ENCODE results near the gene ASIC4. TPM values are rescaled to one million over a fixed set of nuclear protein-coding genes. Genes with fewer than 3 reads are reported as not detected.

ASIC4 gene
- total RNA-seq, 1 experiment from 2014 or later: 0.17 TPM

DNA sequence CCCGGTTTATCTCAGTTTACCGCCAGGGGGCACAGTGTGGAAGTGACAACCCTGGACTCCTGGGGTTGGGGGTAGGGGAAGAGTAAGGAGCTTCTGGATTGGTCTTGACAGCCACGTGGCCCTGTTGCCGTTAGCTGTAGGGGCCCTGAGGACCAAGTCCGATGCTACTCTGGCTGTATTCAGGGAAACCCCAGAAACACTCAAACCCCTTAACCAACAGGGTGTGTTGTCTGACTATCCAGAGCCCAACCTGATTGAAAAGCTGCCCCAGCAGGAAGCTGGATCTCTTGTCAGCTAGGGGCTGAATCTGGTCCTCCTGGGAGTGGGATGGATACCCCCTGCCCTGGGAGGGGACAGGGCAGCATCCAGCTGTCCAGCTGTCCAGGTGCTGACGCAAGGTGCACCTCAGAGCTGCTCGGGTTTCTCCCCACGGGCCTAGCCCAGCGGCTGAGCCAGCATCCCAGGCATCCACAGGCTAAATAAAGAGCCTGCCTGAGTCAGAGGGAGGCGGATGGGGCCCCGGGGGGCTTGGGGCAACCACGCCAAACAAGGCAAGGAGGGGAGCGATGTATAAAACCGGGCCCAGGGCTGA lies 18.7 kb upstream of the ASIC4 start:
- H3K4me3 Mint-ChIP-seq (ENCODE audit: low read depth, unreplicated experiment): no peak overlapping the region
- TF ChIP-seq, protein P1, sequence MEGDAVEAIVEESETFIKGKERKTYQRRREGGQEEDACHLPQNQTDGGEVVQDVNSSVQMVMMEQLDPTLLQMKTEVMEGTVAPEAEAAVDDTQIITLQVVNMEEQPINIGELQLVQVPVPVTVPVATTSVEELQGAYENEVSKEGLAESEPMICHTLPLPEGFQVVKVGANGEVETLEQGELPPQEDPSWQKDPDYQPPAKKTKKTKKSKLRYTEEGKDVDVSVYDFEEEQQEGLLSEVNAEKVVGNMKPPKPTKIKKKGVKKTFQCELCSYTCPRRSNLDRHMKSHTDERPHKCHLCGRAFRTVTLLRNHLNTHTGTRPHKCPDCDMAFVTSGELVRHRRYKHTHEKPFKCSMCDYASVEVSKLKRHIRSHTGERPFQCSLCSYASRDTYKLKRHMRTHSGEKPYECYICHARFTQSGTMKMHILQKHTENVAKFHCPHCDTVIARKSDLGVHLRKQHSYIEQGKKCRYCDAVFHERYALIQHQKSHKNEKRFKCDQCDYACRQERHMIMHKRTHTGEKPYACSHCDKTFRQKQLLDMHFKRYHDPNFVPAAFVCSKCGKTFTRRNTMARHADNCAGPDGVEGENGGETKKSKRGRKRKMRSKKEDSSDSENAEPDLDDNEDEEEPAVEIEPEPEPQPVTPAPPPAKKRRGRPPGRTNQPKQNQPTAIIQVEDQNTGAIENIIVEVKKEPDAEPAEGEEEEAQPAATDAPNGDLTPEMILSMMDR (IDR thresholded peaks at IDR 0.05; ENCODE audit: unreplicated experiment): peak; percentile 76
- CTCF ChIA-PET: interaction anchor here (0.5 to 2.4 kb wide), 25 partner anchors 10 to 193 kb away, joined by 3 to 74 read pairs (median 4); partner anchors contain the start of genes ASIC4, CHPF, DNPEP and STK11IP
- no TSS peak for BruUV-seq (replicated peaks)
- peaks cover 23% of the 10 kb centered on the region for H3K4me1 Mint-ChIP-seq (ENCODE audit: low read depth, unreplicated experiment)
- intact Hi-C loops (cut with micrococcal nuclease; ENCODE audit: unreplicated experiment): no loop called here
- H3K9me3 Mint-ChIP-seq (ENCODE audit: low read depth, unreplicated experiment): no peaks in the 10 kb centered on the region
- peak; percentile 78 for DNase-seq
- no peak overlapping the region for H3K27ac Mint-ChIP-seq (ENCODE audit: unreplicated experiment)
- H3K27me3 Mint-ChIP-seq (ENCODE audit: unreplicated experiment): peaks cover 43% of the 10 kb centered on the region
- peaks cover 33% of the 10 kb centered on the region for H3K36me3 Mint-ChIP-seq (ENCODE audit: insufficient read depth, unreplicated experiment)

DNA sequence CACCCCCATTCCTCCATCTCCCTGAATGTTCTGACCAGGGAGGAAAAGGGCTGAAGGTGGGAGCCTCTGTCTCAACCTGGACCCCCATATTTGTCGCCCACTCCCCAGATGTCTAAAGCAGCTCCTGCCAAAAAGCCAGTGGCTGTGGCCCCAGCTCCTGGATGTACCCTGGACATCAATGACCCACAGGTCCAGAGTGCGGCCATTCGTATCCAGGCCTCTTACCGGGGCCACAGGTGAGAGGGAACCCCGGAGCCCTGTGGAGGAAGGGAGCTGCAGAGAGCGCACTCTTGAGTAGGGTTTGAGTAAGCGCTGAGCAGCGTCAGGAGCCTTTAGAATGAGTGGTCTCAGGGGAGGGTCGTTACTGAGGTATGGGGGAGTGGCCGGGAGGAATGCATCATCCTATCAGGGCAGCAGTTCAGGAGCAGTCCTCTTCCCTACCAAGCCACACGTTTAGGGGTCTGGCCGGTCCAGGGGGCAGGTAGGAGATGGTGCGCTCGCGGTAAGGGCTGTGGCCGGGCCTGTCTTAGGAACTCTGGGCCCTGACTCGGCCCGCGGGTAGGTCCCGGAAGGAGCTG lies 17.9 kb upstream of the ASIC4 start:
- Mint-ChIP-seq H3K27ac (ENCODE audit: unreplicated experiment) (no peak overlapping the region), H3K27me3 (ENCODE audit: unreplicated experiment) (peaks cover 42% of the 10 kb centered on the region), H3K4me3 (ENCODE audit: low read depth, unreplicated experiment) (peak overlapping the region; percentile 22), H3K4me1 (ENCODE audit: low read depth, unreplicated experiment) (peaks cover 23% of the 10 kb centered on the region), H3K9me3 (ENCODE audit: low read depth, unreplicated experiment) (no peaks in the 10 kb centered on the region), H3K36me3 (ENCODE audit: insufficient read depth, unreplicated experiment) (peaks cover 33% of the 10 kb centered on the region)
- DNase-seq: no peak
- intact Hi-C loops (cut with micrococcal nuclease; ENCODE audit: unreplicated experiment): no loop called here
- TF ChIP-seq, protein P1 (IDR thresholded peaks at IDR 0.05; ENCODE audit: unreplicated experiment): no peak
- CTCF ChIA-PET: interaction anchor here (0.8 to 2.4 kb wide), 11 partner anchors 11 to 108 kb away, joined by 3 to 74 read pairs (median 5); partner anchors contain the start of genes DNPEP and STK11IP
- BruUV-seq (replicated peaks): no TSS peak

DNA sequence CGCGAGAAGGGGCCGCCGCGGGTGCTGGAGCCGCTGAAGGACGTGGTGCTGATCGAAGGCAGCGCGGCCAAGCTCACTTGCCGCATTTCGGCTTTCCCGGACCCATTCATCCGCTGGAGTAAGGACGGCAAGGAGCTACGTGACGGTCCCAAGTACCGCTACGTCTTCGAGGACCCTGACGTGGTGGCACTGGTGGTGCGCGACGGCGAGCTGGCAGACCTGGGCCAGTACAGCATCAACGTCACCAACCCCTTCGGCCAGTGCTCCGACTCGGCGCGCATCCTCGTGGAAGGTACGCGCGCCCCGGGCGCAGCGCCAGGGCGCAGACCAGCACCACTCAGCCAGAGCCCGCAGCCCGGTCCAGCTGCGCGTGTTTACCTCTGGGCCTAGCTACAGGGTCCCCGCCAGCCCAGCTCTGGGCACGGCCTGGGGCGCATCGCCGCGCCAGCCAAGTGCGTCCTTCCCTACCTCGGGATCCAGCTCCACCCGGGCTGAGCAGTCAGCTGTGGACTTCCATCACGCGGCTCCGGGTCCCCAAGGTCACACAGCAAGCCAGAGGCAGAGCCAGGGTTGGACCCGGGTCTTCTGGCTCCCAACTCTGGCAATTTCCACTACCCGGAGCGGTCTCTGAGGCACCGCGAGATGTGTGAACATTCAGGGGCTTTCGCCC lies 17.3 kb upstream of the ASIC4 start:
- intact Hi-C loops (cut with micrococcal nuclease; ENCODE audit: unreplicated experiment): no loop called here
- Mint-ChIP-seq H3K36me3 (ENCODE audit: insufficient read depth, unreplicated experiment) (peaks cover 38% of the 10 kb centered on the region), H3K9me3 (ENCODE audit: low read depth, unreplicated experiment) (no peaks in the 10 kb centered on the region), H3K27me3 (ENCODE audit: unreplicated experiment) (peaks cover 36% of the 10 kb centered on the region), H3K27ac (ENCODE audit: unreplicated experiment) (no peak overlapping the region), H3K4me3 (ENCODE audit: low read depth, unreplicated experiment) (peak overlapping the region; percentile 90), H3K4me1 (ENCODE audit: low read depth, unreplicated experiment) (peaks cover 23% of the 10 kb centered on the region)
- DNase-seq: no peak
- BruUV-seq (replicated peaks): no TSS peak
- TF ChIP-seq, protein P1 (IDR thresholded peaks at IDR 0.05; ENCODE audit: unreplicated experiment): no peak
- CTCF ChIA-PET: interaction anchor here (0.8 to 2.4 kb wide), 2 partner anchors 13 to 32 kb away, joined by 3 to 30 read pairs; no protein-coding TSS in a partner anchor

DNA sequence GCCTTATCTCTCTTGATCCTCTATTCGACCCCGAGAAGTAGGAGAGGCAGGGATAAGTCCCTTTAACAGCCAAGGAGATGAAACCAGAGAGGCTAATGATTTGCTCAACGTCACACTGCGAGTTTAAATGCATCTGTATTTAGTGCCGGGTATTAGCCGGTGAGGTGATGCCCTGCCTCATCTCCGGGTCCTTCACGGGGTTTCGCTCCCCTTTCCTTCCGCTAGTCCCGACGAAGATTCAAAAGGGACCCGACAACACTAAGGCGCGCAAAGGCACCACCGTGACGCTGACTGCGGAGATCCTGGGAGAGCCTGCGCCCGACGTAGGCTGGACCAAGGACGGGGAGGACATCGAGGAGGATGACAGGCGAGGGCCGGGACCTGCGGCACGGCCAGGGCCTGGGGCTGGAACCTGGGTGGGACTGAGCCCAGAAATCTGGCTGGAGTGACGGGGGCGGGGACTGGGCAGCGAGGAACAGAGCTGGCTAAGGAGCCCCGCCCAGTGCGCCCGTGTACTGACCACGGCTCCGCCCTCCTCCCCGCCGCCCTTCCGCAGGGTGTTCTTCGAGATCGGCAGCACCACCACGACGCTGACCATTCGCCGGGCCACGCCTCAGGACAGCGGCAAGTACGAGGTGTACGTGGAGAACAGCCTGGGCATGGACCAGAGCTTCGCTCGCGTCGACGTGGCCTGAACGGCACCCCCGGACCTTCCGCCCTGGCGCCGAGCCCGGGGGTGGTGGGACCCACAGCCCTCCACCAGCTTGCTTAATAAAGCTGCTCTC lies 16.6 kb upstream of the ASIC4 start:
- DNase-seq: peak; percentile 87
- TF ChIP-seq, protein P1 (IDR thresholded peaks at IDR 0.05; ENCODE audit: unreplicated experiment): no peak
- Mint-ChIP-seq H3K4me1 (ENCODE audit: low read depth, unreplicated experiment) (peaks cover 23% of the 10 kb centered on the region), H3K27ac (ENCODE audit: unreplicated experiment) (peak overlapping the region; percentile 97), H3K9me3 (ENCODE audit: low read depth, unreplicated experiment) (no peaks in the 10 kb centered on the region), H3K4me3 (ENCODE audit: low read depth, unreplicated experiment) (peak overlapping the region; percentile 90), H3K36me3 (ENCODE audit: insufficient read depth, unreplicated experiment) (peaks cover 38% of the 10 kb centered on the region), H3K27me3 (ENCODE audit: unreplicated experiment) (peaks cover 29% of the 10 kb centered on the region)
- intact Hi-C loops (cut with micrococcal nuclease; ENCODE audit: unreplicated experiment): loop anchor here (1.0 kb wide), 1 partner anchor 24 kb away; no protein-coding TSS in a partner anchor
- no TSS peak for BruUV-seq (replicated peaks)
- CTCF ChIA-PET: interaction anchor here (0.6 to 2.6 kb wide), 12 partner anchors 11 to 57 kb away, joined by 3 to 35 read pairs (median 4); no protein-coding TSS in a partner anchor
